IMR-90 (cell line): ENCODE data around the gene SAMD4B. TPM values are rescaled to one million over a fixed set of nuclear protein-coding genes. Genes with fewer than 3 reads are reported as not detected.
"Not testable (repeated sequence)": the region's sequence is repeated elsewhere in the genome, so short reads cannot be mapped to it uniquely, and the experiment has no call there.

Experiments used
- ATAC-seq: fragments of 200-7000 bp; cut with Tn5 transposase; 2 replicates; pipeline ENCODE4 v1.9.1; 2020; ENCODE audit warnings: low read depth, mild to moderate bottlenecking, moderate library complexity
- BruUV-seq: library from RNA; stranded (reverse); fragments of 400-500 nt; replicated peaks from 2 replicates; lab custom pipeline; 2021; lab: Mats Ljungman, UMichigan
- CTCF ChIA-PET: fragments of 300-600 bp; formaldehyde crosslinking; extraction: SDS; loops from one replicate; lab custom pipeline; 2021; ENCODE audit warnings: antibody characterized with exemption; lab: Yijun Ruan, JAX
- POLR2A ChIA-PET: fragments of 300-600 bp; sonication (Branson Sonifier 250); formaldehyde crosslinking; loops from one replicate; lab custom pipeline; 2022; ENCODE audit warnings: antibody characterized with exemption; ENCODE audit not compliant: unreplicated experiment; lab: Charles Lee
- DNase-seq: peaks from one replicate; pipeline ENCODE4 v3.0.0; 2013
- H2AFZ ChIP-seq: replicated peaks from 2 replicates; pipeline ENCODE3; 2013; ENCODE audit warnings: low read length, mild to moderate bottlenecking; ENCODE audit not compliant: poor library complexity
- H2AK5ac ChIP-seq: 2 replicates; pipeline ENCODE4 v1.6.1; 2013; ENCODE audit warnings: low read depth, low read length, inconsistent platforms
- H2AK9ac ChIP-seq: replicated peaks from 2 replicates; pipeline ENCODE3; 2013; ENCODE audit warnings: mild to moderate bottlenecking, low read depth, low read length, moderate library complexity; ENCODE audit not compliant: poor library complexity
- H2BK120ac ChIP-seq: 2 replicates; pipeline ENCODE4 v1.6.1; 2013; ENCODE audit warnings: low read depth, low read length, inconsistent platforms
- H2BK15ac ChIP-seq: 3 replicates; pipeline ENCODE4 v1.6.1; 2013; ENCODE audit warnings: low read depth, low read length, inconsistent platforms
- H2BK20ac ChIP-seq: 2 replicates; pipeline ENCODE4 v1.6.1; 2013; ENCODE audit warnings: low read depth, mild to moderate bottlenecking, inconsistent platforms, low read length, moderate library complexity
- H2BK5ac ChIP-seq: 2 replicates; pipeline ENCODE4 v1.6.1; 2013; ENCODE audit warnings: mild to moderate bottlenecking, low read depth, low read length, inconsistent platforms; ENCODE audit not compliant: poor library complexity, severe bottlenecking
- H3K14ac ChIP-seq: replicated peaks from 2 replicates; pipeline ENCODE4 v1.6.1; 2013; ENCODE audit warnings: low read depth, low read length, inconsistent platforms
- H3K18ac ChIP-seq: 2 replicates; pipeline ENCODE4 v1.6.1; 2013; ENCODE audit warnings: low read depth, low read length, control low read depth
- H3K23ac ChIP-seq: 2 replicates; pipeline ENCODE4 v1.6.1; 2013; ENCODE audit warnings: low read depth, low read length, inconsistent platforms
- H3K27ac ChIP-seq: 2 replicates; pipeline ENCODE4 v1.5.1; 2013; ENCODE audit warnings: mild to moderate bottlenecking, control low read depth, low read length; ENCODE audit not compliant: insufficient read depth
- H3K27me3 ChIP-seq: 2 replicates; pipeline ENCODE4 v1.6.1; 2013; ENCODE audit warnings: low read length; ENCODE audit not compliant: control insufficient read depth, insufficient read depth
- H3K36me3 ChIP-seq: 2 replicates; pipeline ENCODE4 v1.6.1; 2013; ENCODE audit warnings: low read length, mixed read lengths; ENCODE audit not compliant: control insufficient read depth, insufficient read depth
- H3K4ac ChIP-seq: 2 replicates; pipeline ENCODE4 v1.6.1; 2013; ENCODE audit warnings: low read depth, low read length, inconsistent platforms
- H3K4me1 ChIP-seq: 2 replicates; pipeline ENCODE4 v1.6.1; 2013; ENCODE audit warnings: low read length, mixed read lengths; ENCODE audit not compliant: control insufficient read depth, insufficient read depth
- H3K4me2 ChIP-seq: 2 replicates; pipeline ENCODE4 v1.6.1; 2013; ENCODE audit warnings: low read depth, mild to moderate bottlenecking, control low read depth, low read length, moderate library complexity
- H3K4me3 ChIP-seq: 2 replicates; pipeline ENCODE4 v1.5.1; 2013; ENCODE audit warnings: low read depth, mild to moderate bottlenecking, control low read depth, low read length, moderate library complexity; ENCODE audit not compliant: insufficient read depth
- H3K56ac ChIP-seq: 2 replicates; pipeline ENCODE4 v1.6.1; 2013; ENCODE audit warnings: low read length, inconsistent platforms; ENCODE audit not compliant: insufficient read depth; ENCODE audit errors: extremely low read depth
- H3K79me1 ChIP-seq, 2 experiments: 2 replicates each; pipeline ENCODE4 v1.6.1; 2013; ENCODE audit warnings: low read length in 2 of 2, inconsistent platforms in 1 of 2, low read depth in 1 of 2
- H3K9ac ChIP-seq: 2 replicates; pipeline ENCODE4 v1.6.1; 2013; ENCODE audit warnings: low read depth, low read length, control low read depth
- H3K9me1 ChIP-seq: 2 replicates; pipeline ENCODE4 v1.6.1; 2013; ENCODE audit warnings: low read length, inconsistent platforms; ENCODE audit not compliant: insufficient read depth
- H3K9me3 ChIP-seq: 2 replicates; pipeline ENCODE4 v1.6.1; 2013; ENCODE audit warnings: low read length; ENCODE audit not compliant: control insufficient read depth, insufficient read depth
- H4K20me1 ChIP-seq: 2 replicates; pipeline ENCODE4 v1.6.1; 2013; ENCODE audit warnings: low read length, inconsistent platforms; ENCODE audit not compliant: insufficient read depth
- H4K5ac ChIP-seq: 2 replicates; pipeline ENCODE4 v1.6.1; 2013; ENCODE audit warnings: mild to moderate bottlenecking, low read depth, low read length, control low read depth
- H4K8ac ChIP-seq, 2 experiments: 2 replicates each; pipeline ENCODE4 v1.6.1; 2013; ENCODE audit warnings: low read depth in 2 of 2, low read length in 2 of 2, control low read depth in 1 of 2, inconsistent platforms in 1 of 2
- H4K91ac ChIP-seq: 2 replicates; pipeline ENCODE4 v1.6.1; 2013; ENCODE audit warnings: low read depth, low read length, inconsistent platforms; ENCODE audit not compliant: insufficient read depth
- WGBS, 2 experiments: methylation state at CpG; one replicate each; pipeline versions ENCODE4 v1.1.5 to v1.1.7; 2013; ENCODE audit warnings: missing lambda C conversion rate in 2 of 2; ENCODE audit not compliant: insufficient read length in 1 of 2; ENCODE audit errors: extremely low coverage in 2 of 2; 5-methylcytosine and 5-hydroxymethylcytosine counted together
- dilution Hi-C: fragments of 300-500 bp; cut with HindIII; formaldehyde crosslinking; loops from one replicate; pipeline ENCODE4 v1.14.3; 2018; ENCODE audit warnings: low sequenced_read_pairs; ENCODE audit not compliant: unreplicated experiment
- in situ Hi-C: fragments of 300-500 bp; cut with MboI; formaldehyde crosslinking; loops from 3 replicates; pipeline ENCODE4 v1.14.3; 2019; ENCODE audit warnings: low sequenced_read_pairs, inconsistent platforms, mixed read lengths
- intact Hi-C: fragments of 100-400 bp; cut with micrococcal nuclease; formaldehyde crosslinking; loops from 2 replicates; pipeline ENCODE4 v1.10.0; 2022
- polyA plus RNA-seq, 3 experiments: library from polyadenylated mRNA; depleted of rRNA; stranded (reverse); fragments of >200 nt; gene quantifications; 2 replicates each; pipeline ENCODE4 v1.2.3, GENCODE V29; 2012; ENCODE audit warnings: low replicate concordance in 1 of 3
- total RNA-seq: library from RNA; depleted of rRNA; stranded (reverse); fragments of >200 nt; gene quantifications from 2 replicates; pipeline ENCODE4 v1.2.3, GENCODE V29; 2012

Gene SAMD4B
- total and polyA plus RNA-seq, 2 of the 4 experiments (the other 2 are of a cell fraction): 18.3 to 97.2 TPM

- CTCF ChIA-PET, H2AFZ ChIP-seq: not testable (repeated sequence)
Observed at GRCh38 chr19:39332738-39333137, 9.5 kb upstream of the SAMD4B start.

More at GRCh38 chr19:39332738-39333137, 9.5 kb upstream of the SAMD4B start:
- H3K9ac ChIP-seq, H2BK15ac ChIP-seq, intact Hi-C loops, DNase-seq, H3K18ac ChIP-seq, H3K4me1 ChIP-seq, H3K4me3 ChIP-seq, H4K20me1 ChIP-seq, dilution Hi-C loops, H3K56ac ChIP-seq, H2BK5ac ChIP-seq, ATAC-seq, BruUV-seq, H3K4me2 ChIP-seq, H3K9me1 ChIP-seq, H2AK9ac ChIP-seq, in situ Hi-C loops, H4K5ac ChIP-seq, POLR2A ChIA-PET, H3K27ac ChIP-seq, H3K23ac ChIP-seq, H2BK120ac ChIP-seq, H4K91ac ChIP-seq, H3K4ac ChIP-seq, H3K14ac ChIP-seq, H2BK20ac ChIP-seq, H3K9me3 ChIP-seq, H2AK5ac ChIP-seq, H3K27me3 ChIP-seq, H4K8ac ChIP-seq, H3K79me1 ChIP-seq, H3K36me3 ChIP-seq: not testable (repeated sequence)
- WGBS, 2 experiments: no CpG with 5 or more reads among the region's 6 CpGs
